PC-9 (cell line): Measurements from ENCODE around the gene VHLL. TPM values are rescaled to one million over a fixed set of nuclear protein-coding genes. Genes with fewer than 3 reads are reported as not detected.

Experiments
- BruUV-seq: library from RNA; stranded (reverse); fragments of 400-500 nt; replicated peaks from 2 replicates; lab custom pipeline; 2021; lab: Mats Ljungman, UMichigan
- CTCF ChIA-PET: fragments of 300-600 bp; sonication (Branson Sonifier 250); formaldehyde crosslinking; loops from one replicate; lab custom pipeline; 2022; ENCODE audit warnings: antibody characterized with exemption; lab: Charles Lee
- POLR2A ChIA-PET: fragments of 300-600 bp; sonication (Branson Sonifier 250); formaldehyde crosslinking; loops from one replicate; lab custom pipeline; 2022; ENCODE audit warnings: antibody characterized with exemption; ENCODE audit not compliant: unreplicated experiment; lab: Charles Lee
- DNase-seq, 2 experiments: peaks; one replicate each; pipeline versions ENCODE4 v3.0.0 to v3.0.0-alpha.2; 2015 to 2022; ENCODE audit warnings: mixed read lengths in 1 of 2
- H2AFZ ChIP-seq: fragments of 200-600 bp; sonication (generic); 2 replicates; pipeline ENCODE4 v1.8.1; 2017; ENCODE audit warnings: antibody characterized with exemption
- H3F3A ChIP-seq: fragments of 200-600 bp; sonication (generic); 2 replicates; pipeline ENCODE4 v1.8.1; 2017; ENCODE audit warnings: antibody characterized with exemption, mild to moderate bottlenecking, low read depth; ENCODE audit not compliant: insufficient read depth
- H3K27ac ChIP-seq: fragments of 200-600 bp; sonication (generic); 2 replicates; pipeline ENCODE4 v1.6.1; 2016; ENCODE audit warnings: mixed run types
- H3K27me3 ChIP-seq: fragments of 200-600 bp; sonication (generic); 2 replicates; pipeline ENCODE4 v1.6.1; 2016; ENCODE audit warnings: low read depth, mixed run types; ENCODE audit not compliant: insufficient read depth
- H3K36me3 ChIP-seq: fragments of 200-600 bp; sonication (generic); 2 replicates; pipeline ENCODE4 v1.6.1; 2016; ENCODE audit warnings: low read depth, mixed run types
- H3K4me1 ChIP-seq: fragments of 200-600 bp; sonication (generic); replicated peaks from 2 replicates; pipeline ENCODE4 v1.6.1; 2016; ENCODE audit warnings: mixed run types; ENCODE audit not compliant: insufficient read depth
- H3K4me2 ChIP-seq: fragments of 200-600 bp; sonication (generic); 2 replicates; pipeline ENCODE4 v1.6.1; 2017; ENCODE audit warnings: mixed run types
- H3K4me3 ChIP-seq: fragments of 200-600 bp; sonication (generic); 2 replicates; pipeline ENCODE4 v1.6.1; 2016; ENCODE audit warnings: mixed run types
- H3K79me2 ChIP-seq: fragments of 200-600 bp; sonication (generic); 2 replicates; pipeline ENCODE4 v1.6.1; 2017; ENCODE audit warnings: low read depth, mixed run types
- H3K9me2 ChIP-seq: fragments of 200-600 bp; sonication (generic); 2 replicates; pipeline ENCODE4 v1.8.1; 2017; ENCODE audit warnings: mild to moderate bottlenecking; ENCODE audit not compliant: insufficient read depth
- H3K9me3 ChIP-seq: fragments of 200-600 bp; sonication (generic); 2 replicates; pipeline ENCODE4 v1.8.1; 2016; ENCODE audit warnings: low read depth; ENCODE audit not compliant: insufficient read depth
- H4K20me1 ChIP-seq: fragments of 200-600 bp; sonication (generic); 2 replicates; pipeline ENCODE4 v1.8.1; 2017; ENCODE audit not compliant: insufficient read depth
- CTCF ChIP-seq: fragments of 200-600 bp; sonication (generic); conservative IDR thresholded peaks from 2 replicates; pipeline ENCODE4 v1.6.1; 2017; ENCODE audit warnings: mixed run types, antibody characterized with exemption, mild to moderate bottlenecking, moderate library complexity
- EZH2 ChIP-seq: fragments of 200-600 bp; sonication (generic); IDR thresholded peaks from 2 replicates; pipeline ENCODE4 v1.8.0; 2017; ENCODE audit warnings: antibody characterized with exemption, low read depth
- intact Hi-C: fragments of 100-400 bp; cut with micrococcal nuclease; formaldehyde crosslinking; loops from one replicate; pipeline ENCODE4 v1.10.0; 2022; ENCODE audit not compliant: unreplicated experiment
- total RNA-seq: library from RNA; stranded (reverse); gene quantifications from 2 replicates; pipeline ENCODE4 v1.2.3, GENCODE V29; 2021

VHLL gene
- total RNA-seq, 1 experiment from 2014 or later, result not detected

DNA sequence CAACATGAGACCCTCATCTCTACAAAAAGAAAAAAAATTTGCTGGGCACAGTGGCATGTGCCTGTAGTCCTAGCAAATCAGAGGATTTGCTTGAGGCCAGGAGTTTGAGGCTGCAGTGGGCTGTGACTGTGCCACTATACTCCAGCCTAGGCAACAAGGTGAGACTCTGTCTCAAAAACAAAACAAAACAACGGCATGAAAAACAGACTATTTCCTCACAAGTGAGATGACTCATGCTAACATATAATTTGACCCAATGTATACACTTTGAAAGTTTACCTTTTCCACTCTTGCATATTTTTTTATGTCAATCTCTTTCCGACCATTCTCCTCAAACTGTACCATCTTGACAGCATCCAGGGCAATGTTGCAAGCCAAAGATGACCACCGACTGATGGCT is 21.5 kb upstream of the VHLL start:
- no TSS peak for BruUV-seq
- Histone ChIP-seq H3K79me2 (peaks cover 9% of the 10 kb centered on the region), H3K27ac (no peak overlapping the region), H3K4me3 (no peak overlapping the region), H3K9me2 (no peaks in the 10 kb centered on the region), H3K36me3 (peaks cover 63% of the 10 kb centered on the region), H3K9me3 (no peaks in the 10 kb centered on the region), H4K20me1 (peaks cover 46% of the 10 kb centered on the region), H3K4me2 (no peak overlapping the region), H3K4me1 (no peaks in the 10 kb centered on the region), H3F3A (peaks cover 82% of the 10 kb centered on the region), H3K27me3 (no peaks in the 10 kb centered on the region), H2AFZ (no peak overlapping the region)
- intact Hi-C loops, result no loop called here
- POLR2A ChIA-PET, result no interaction called here
- TF ChIP-seq CTCF (no peak), EZH2 (no peak)
- CTCF ChIA-PET, result no interaction called here
- no peak for DNase-seq

GRCh38 chr1:156319664-156320063 is 20.6 kb upstream of the VHLL start:
- no peak for DNase-seq
- Histone ChIP-seq H3K9me3 (no peaks in the 10 kb centered on the region), H3K9me2 (no peaks in the 10 kb centered on the region), H3K4me2 (no peak overlapping the region), H3K27me3 (no peaks in the 10 kb centered on the region), H3K27ac (no peak overlapping the region), H3K79me2 (peaks cover 9% of the 10 kb centered on the region), H3F3A (peaks cover 83% of the 10 kb centered on the region), H2AFZ (no peak overlapping the region), H3K4me3 (no peak overlapping the region), H3K36me3 (peaks cover 56% of the 10 kb centered on the region), H3K4me1 (no peaks in the 10 kb centered on the region), H4K20me1 (peaks cover 42% of the 10 kb centered on the region)
- intact Hi-C loops, result loop anchor here (5.0 to 10.0 kb wide), 2 partner anchors 172 to 225 kb away; no protein-coding TSS in a partner anchor
- CTCF ChIA-PET, result interaction anchor here (0.7 kb wide), 1 partner anchor 330 kb away, joined by 4 read pairs; no protein-coding TSS in a partner anchor
- POLR2A ChIA-PET, result no interaction called here
- no peak for TF ChIP-seq EZH2
- TF ChIP-seq CTCF, result peak; percentile 78
- no TSS peak for BruUV-seq

DNA sequence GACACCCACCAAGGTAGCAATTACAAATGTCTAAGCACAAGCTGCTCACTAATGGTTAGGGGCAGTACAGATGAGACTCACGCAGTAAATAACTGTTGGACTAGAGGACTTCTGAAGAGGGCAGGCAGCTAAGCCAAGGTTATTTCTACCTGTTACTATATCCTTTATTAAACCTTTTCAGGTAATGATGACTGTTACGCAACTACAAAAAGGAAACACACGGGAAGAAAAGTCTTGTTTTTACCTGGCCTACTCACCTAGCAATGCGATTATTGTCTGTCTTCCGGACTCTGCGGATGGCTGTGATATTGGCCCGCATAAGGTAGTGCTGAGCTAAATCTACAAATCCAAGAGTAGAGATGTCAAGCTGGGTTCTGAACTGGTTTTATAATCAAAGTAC is 17.8 kb upstream of the VHLL start:
- POLR2A ChIA-PET, result no interaction called here
- Histone ChIP-seq H3F3A (peaks cover 81% of the 10 kb centered on the region; the same call in 1 of the 2 replicates), H3K9me3 (no peaks in the 10 kb centered on the region), H3K4me3 (no peak overlapping the region), H3K4me1 (no peaks in the 10 kb centered on the region), H3K4me2 (no peak overlapping the region), H4K20me1 (peaks cover 41% of the 10 kb centered on the region), H3K9me2 (no peaks in the 10 kb centered on the region), H3K79me2 (peaks cover 9% of the 10 kb centered on the region), H2AFZ (no peak overlapping the region), H3K27me3 (no peaks in the 10 kb centered on the region), H3K36me3 (peaks cover 51% of the 10 kb centered on the region), H3K27ac (no peak overlapping the region)
- BruUV-seq, result no TSS peak
- TF ChIP-seq EZH2, result no peak
- no peak for TF ChIP-seq CTCF
- intact Hi-C loops, result loop anchor here (5.0 to 10.0 kb wide), 2 partner anchors 170 to 222 kb away; no protein-coding TSS in a partner anchor
- CTCF ChIA-PET, result interaction anchor here (0.7 kb wide), 1 partner anchor 163 kb away, joined by 4 read pairs; no protein-coding TSS in a partner anchor
- no peak for DNase-seq
